ENCODE measurements around the gene CER1. TPM values are rescaled to one million over a fixed set of nuclear protein-coding genes. Genes with fewer than 3 reads are reported as not detected.

Gene CER1
- total RNA-seq, 4 donors from 2014 or later, result not detected

DNA sequence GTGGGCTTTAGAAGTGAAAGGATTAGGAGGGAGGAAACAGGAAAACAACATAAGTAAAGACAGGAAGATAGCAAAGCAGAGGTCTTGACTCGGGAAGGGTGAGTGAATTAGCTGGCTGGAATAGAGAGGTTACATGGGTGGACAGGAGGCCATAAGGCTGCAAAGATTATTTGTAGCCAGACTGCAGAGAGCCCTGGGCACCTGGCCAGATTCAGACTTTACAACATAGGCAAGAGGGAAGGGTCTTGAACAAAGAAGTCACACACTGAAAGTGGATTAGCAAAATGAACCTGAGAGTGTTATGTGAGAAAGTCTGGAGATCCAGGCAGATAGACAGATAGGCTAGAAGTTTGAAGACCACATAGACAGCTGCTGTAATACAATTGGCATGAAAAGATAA lies 29.7 kb upstream of the CER1 start:
- Histone ChIP-seq H3K4me1 (no peaks in the 10 kb centered on the region), H3K27me3 (no peaks in the 10 kb centered on the region), H3K27ac (no peak overlapping the region), H3K9me3 (no peaks in the 10 kb centered on the region), H3K4me3 (no peak overlapping the region), H3K36me3 (no peaks in the 10 kb centered on the region)
- DNase-seq (ENCODE audit: low spot score in 2 of 2), result no peak
- TF ChIP-seq POLR2AphosphoS5 (IDR thresholded peaks at IDR 0.05) (no peak), EP300 (IDR thresholded peaks at IDR 0.05) (no peak), POLR2A (IDR thresholded peaks at IDR 0.05) (no peak)
- TF ChIP-seq, protein P1, sequence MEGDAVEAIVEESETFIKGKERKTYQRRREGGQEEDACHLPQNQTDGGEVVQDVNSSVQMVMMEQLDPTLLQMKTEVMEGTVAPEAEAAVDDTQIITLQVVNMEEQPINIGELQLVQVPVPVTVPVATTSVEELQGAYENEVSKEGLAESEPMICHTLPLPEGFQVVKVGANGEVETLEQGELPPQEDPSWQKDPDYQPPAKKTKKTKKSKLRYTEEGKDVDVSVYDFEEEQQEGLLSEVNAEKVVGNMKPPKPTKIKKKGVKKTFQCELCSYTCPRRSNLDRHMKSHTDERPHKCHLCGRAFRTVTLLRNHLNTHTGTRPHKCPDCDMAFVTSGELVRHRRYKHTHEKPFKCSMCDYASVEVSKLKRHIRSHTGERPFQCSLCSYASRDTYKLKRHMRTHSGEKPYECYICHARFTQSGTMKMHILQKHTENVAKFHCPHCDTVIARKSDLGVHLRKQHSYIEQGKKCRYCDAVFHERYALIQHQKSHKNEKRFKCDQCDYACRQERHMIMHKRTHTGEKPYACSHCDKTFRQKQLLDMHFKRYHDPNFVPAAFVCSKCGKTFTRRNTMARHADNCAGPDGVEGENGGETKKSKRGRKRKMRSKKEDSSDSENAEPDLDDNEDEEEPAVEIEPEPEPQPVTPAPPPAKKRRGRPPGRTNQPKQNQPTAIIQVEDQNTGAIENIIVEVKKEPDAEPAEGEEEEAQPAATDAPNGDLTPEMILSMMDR (IDR thresholded peaks at IDR 0.05), result no peak
- 85% methylated on average over 1 of the region's 1 CpG for WGBS

DNA sequence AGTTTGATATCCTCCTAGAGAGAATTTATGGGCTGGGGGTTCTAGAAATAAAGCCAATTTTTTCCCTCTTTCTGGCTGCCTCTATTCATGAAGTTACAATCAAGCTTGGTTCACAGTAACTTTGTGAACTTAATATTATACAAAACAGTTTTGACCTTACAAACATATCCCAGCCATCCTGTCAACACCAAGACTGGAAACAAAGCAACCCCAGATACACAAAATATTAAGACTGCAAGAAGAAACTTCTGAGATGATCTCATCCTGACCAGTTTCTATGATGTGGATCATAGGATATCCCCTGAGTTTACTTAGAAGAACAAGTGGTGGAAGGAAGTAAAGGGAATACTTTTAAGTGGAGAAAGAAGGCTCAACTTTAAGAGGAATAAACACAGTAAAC lies 28.3 kb upstream of the CER1 start:
- Histone ChIP-seq H3K4me1 (no peaks in the 10 kb centered on the region), H3K27me3 (no peaks in the 10 kb centered on the region), H3K36me3 (no peaks in the 10 kb centered on the region), H3K27ac (no peak overlapping the region), H3K9me3 (no peaks in the 10 kb centered on the region), H3K4me3 (no peak overlapping the region)
- DNase-seq (ENCODE audit: low spot score in 2 of 2), result no peak
- no peak for TF ChIP-seq POLR2AphosphoS5 (IDR thresholded peaks at IDR 0.05)
- TF ChIP-seq EP300 (IDR thresholded peaks at IDR 0.05), result no peak
- TF ChIP-seq, protein P1 (IDR thresholded peaks at IDR 0.05), result no peak
- no peak for TF ChIP-seq POLR2A (IDR thresholded peaks at IDR 0.05)

DNA sequence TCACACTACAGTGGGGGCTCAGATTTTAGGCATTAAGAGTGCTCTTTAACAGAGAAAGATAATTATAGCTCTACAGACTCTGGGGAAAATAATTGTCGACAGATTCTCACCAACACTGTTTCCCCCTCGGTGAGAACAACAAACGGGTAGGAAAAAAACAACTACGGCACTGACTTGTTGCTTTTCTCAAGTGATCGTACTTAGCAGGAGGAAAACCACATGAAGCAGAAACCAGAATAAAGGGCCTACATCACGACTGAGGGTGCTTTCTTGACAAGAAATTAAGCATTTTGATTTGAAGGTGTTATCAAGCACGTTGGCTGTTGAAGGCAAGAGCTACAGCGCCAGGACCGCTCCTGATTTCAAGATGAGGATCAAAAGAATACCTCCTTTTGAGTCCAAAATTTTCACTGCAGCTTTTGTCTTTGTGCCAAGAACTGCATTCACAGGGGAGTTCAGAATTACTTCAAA lies 27.2 kb upstream of the CER1 start:
- Histone ChIP-seq H3K4me3 (no peak overlapping the region), H3K9me3 (no peaks in the 10 kb centered on the region), H3K4me1 (no peaks in the 10 kb centered on the region), H3K36me3 (no peaks in the 10 kb centered on the region), H3K27me3 (no peaks in the 10 kb centered on the region), H3K27ac (no peak overlapping the region)
- DNase-seq (ENCODE audit: low spot score in 2 of 2), result no peak
- 42% methylated on average over 9 of the region's 9 CpGs for WGBS
- TF ChIP-seq POLR2A (IDR thresholded peaks at IDR 0.05), result no peak
- no peak for TF ChIP-seq EP300 (IDR thresholded peaks at IDR 0.05)
- no peak for TF ChIP-seq POLR2AphosphoS5 (IDR thresholded peaks at IDR 0.05)
- TF ChIP-seq, protein P1 (IDR thresholded peaks at IDR 0.05), result no peak

DNA sequence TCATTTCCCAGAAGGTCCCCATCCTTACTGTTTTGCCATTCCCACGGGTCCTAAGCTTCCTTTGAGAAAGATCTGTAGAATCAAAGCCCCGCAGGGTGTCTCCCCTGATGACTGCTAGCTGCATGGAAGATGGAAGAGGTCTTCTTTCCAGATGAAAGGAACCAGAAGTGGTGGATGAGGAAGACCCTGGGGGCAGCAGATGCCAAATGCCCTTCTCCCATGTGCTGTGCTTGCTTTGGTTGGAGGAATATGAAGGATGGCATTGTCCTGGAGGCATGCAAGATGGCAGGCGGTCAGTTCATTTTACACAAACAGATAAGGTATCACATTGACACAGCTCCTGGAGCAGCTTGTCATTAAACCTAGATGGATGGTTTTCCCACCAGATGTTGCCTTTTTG lies 25.8 kb upstream of the CER1 start:
- DNase-seq (ENCODE audit: low spot score in 2 of 2), result no peak
- Histone ChIP-seq H3K9me3 (no peaks in the 10 kb centered on the region), H3K27me3 (no peaks in the 10 kb centered on the region), H3K4me3 (no peak overlapping the region), H3K27ac (no peak overlapping the region), H3K36me3 (no peaks in the 10 kb centered on the region), H3K4me1 (no peaks in the 10 kb centered on the region)
- TF ChIP-seq POLR2A (IDR thresholded peaks at IDR 0.05) (no peak), POLR2AphosphoS5 (IDR thresholded peaks at IDR 0.05) (no peak), EP300 (IDR thresholded peaks at IDR 0.05) (no peak)
- TF ChIP-seq, protein P1 (IDR thresholded peaks at IDR 0.05), result no peak
- 84% methylated on average over 3 of the region's 3 CpGs for WGBS

DNA sequence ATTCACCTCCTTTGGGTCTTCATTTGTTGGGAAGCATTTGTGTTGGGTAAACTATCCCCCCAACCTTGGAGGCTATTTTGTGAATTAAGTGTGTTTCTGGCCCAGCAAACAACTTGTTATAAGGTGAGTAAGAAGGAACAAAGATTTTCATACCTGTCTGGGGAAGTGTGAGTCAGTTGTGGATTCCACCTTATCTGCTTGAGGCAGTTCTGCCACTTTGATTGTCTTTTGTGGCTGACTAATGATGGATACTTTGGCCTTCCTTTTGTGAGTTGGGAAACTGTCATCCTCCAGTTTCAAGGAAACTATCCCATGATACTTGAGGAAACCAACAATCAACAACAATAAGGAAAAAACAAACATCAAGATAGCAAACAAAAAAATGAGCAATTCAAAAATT lies 24.6 kb upstream of the CER1 start:
- no peak for DNase-seq (ENCODE audit: low spot score in 2 of 2)
- Histone ChIP-seq H3K27ac (no peak overlapping the region), H3K4me3 (no peak overlapping the region), H3K36me3 (no peaks in the 10 kb centered on the region), H3K9me3 (no peaks in the 10 kb centered on the region), H3K4me1 (no peaks in the 10 kb centered on the region), H3K27me3 (no peaks in the 10 kb centered on the region)
- TF ChIP-seq POLR2A (IDR thresholded peaks at IDR 0.05), result no peak
- TF ChIP-seq POLR2AphosphoS5 (IDR thresholded peaks at IDR 0.05), result no peak
- TF ChIP-seq, protein P1 (IDR thresholded peaks at IDR 0.05), result no peak
- no peak for TF ChIP-seq EP300 (IDR thresholded peaks at IDR 0.05)

Measured in suprapubic skin (tissue), 4 donors.